HG03442 (cell line): Measurements from ENCODE around the gene TAF11L14.

Experiments
- ATAC-seq: cut with Tn5 transposase; IDR thresholded peaks from one replicate; pipeline ENCODE4 v1.9.1; 2021; ENCODE audit warnings: mild to moderate bottlenecking, moderate library complexity; ENCODE audit not compliant: unreplicated experiment

TAF11L14 gene

DNA sequence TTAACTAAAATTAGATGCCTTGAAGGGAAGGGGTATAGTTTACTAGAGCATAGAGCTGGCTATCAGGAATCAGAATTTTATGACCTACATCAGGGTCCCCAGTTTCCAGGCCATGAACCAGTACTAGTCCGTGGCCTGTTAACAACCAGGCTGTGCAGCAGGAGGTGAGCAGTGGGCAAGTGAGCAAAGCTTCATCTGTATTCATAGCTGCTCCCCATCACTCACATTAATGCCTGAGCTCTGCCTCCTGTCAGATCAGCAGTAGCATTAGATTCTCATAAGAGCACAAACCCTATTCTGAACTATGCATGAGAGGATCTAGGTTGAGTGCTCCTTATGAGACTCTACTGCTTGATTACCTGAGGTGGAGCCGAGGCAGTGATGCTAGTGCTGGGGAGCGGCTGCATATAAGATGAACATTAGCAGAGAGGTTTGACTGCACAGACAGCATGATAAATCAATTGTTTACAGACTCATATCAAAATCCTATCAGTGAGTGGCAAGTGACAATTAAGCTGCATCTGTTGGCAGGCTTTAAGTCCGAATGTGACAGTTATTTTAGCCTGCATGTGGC is 44.6 kb downstream of the TAF11L14 start:
- ATAC-seq: no peak

DNA sequence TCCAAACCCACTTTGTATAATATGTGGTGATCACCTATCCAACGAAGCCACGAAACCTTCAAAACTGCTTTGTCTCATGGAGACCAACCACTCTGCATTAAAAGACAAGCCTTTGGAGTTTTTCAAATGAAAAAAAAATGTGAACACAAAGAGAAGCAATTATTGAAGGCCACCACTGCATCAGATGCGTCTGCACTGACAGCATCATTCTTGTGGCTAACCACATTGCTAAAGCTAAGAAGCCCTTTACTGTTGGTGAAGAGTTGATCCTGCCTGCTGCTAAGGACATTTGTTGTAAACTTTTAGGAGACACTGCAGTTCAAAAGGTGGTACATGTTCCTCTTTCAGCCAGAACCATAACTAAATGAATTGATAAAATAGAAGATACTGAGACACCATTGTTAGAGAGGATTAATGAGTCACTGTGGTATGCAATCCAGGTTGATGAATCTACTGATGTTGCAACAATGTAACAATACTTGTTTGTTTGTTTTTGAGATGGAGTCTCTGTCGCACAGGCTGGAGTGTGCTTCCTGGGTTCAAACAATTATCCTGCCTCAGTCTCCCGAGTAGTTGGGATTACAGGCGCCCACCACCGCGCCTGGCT is 45.4 kb downstream of the TAF11L14 start:
- ATAC-seq: no peak

DNA sequence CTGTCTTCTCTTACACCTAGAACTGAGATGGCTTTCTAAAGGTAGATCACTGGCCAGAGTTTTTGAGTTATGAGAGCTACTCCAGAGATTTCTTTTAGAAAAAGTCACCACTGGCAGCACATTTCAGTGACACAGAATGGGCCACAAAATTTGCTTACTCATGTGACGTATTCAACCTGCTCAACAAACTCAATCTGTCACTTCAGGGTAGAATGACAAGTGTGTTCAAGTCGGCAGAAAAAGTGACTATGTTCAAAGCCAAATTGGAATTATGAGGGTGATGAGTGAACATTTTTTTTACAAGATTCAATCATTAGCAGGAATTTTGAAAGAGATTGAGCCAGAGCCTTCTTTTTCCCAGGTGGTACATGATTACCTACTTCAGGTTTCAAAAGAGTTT is 46.5 kb downstream of the TAF11L14 start:
- no peak for ATAC-seq
